Measurements from ENCODE around the gene SELENON.

Gene SELENON

GRCh38 chr1:25867210-25867991, 67.4 kb downstream of the SELENON start:
- no peak for DNase-seq

Measured in activated CD4-positive, alpha-beta T cell treated with anti-CD3 and anti-CD28 coated beads for 1 hour (primary cell).